ENCODE measurements around the gene GGA1.

The GGA1 gene

DNA sequence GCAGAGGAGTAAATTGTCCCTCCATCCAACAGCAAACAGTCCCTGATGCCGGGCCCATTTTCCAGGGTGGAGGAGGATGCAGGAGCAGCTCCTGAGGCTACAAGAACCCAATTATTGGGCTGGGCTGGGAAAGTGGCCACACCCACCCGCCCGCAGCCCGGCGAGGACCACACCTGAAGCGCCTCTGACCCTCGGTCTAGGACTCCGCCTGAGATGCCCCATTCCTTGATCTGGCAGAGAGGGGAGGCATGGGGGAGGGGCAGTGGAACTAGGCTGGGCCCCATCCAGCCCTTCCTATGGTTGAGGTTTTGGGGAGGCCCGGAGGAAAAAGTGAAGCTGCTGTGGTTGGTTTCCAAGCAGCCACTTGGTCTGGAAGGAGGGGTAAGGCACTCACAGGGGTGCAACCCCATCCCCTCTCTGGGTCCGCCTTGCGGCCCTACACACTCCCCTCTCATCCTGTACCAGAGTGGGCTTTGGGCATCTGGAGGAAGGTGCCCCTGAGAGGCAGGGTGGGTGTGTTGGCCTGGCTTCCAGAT, 64.4 kb downstream of the GGA1 start:
- TF ChIP-seq ZBTB7A (IDR thresholded peaks at IDR 0.05; ENCODE audit: low read depth) (no peak), TCF12 (IDR thresholded peaks at IDR 0.05; ENCODE audit: low read depth) (no peak), EGR1 (IDR thresholded peaks at IDR 0.05) (no peak), TEAD4 (IDR thresholded peaks at IDR 0.05) (no peak), RAD21 (IDR thresholded peaks at IDR 0.05; ENCODE audit: low read depth) (no peak), CEBPB (IDR thresholded peaks at IDR 0.05) (no peak), TAF1 (IDR thresholded peaks at IDR 0.05; ENCODE audit: low read depth) (no peak), YY1 (IDR thresholded peaks at IDR 0.05; ENCODE audit: low read depth) (no peak), CREB1 (IDR thresholded peaks at IDR 0.05; ENCODE audit: low read depth) (no peak)

DNA sequence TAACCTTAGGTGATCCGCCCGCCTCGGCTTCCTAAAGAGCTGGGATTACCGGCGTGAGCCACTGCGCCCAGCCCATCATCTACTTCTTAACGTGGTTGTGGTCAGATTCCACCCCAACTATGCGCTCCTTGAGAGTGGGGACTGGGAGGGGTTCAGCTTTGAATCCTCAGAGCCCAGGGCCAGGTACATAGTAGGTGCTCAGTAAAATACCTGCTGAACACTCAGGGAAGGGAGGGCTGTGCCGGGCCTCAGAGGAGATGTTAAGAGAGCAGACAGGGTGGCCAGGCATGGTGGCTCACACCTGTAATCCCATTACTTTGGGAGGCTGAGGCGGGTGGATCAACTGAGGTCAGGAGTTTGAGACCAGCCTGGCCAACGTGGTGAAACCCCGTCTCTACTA, 65.6 kb downstream of the GGA1 start:
- TF ChIP-seq NFIC (IDR thresholded peaks at IDR 0.05), result no peak
- no peak for TF ChIP-seq CEBPB (IDR thresholded peaks at IDR 0.05)
- TF ChIP-seq FOXM1 (IDR thresholded peaks at IDR 0.05; ENCODE audit: borderline replicate concordance, low read depth), result no peak
- TF ChIP-seq ZBTB7A (IDR thresholded peaks at IDR 0.05; ENCODE audit: low read depth), result no peak
- TF ChIP-seq, protein P1, sequence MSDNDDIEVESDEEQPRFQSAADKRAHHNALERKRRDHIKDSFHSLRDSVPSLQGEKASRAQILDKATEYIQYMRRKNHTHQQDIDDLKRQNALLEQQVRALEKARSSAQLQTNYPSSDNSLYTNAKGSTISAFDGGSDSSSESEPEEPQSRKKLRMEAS (IDR thresholded peaks at IDR 0.05), result no peak
- no peak for TF ChIP-seq USF1 (IDR thresholded peaks at IDR 0.05)
- TF ChIP-seq RAD21 (IDR thresholded peaks at IDR 0.05; ENCODE audit: low read depth), result no peak
- no peak for TF ChIP-seq CREB1 (IDR thresholded peaks at IDR 0.05; ENCODE audit: low read depth)
- no peak for TF ChIP-seq TEAD4 (IDR thresholded peaks at IDR 0.05)
- TF ChIP-seq TCF12 (IDR thresholded peaks at IDR 0.05; ENCODE audit: low read depth), result no peak
- TF ChIP-seq EGR1 (IDR thresholded peaks at IDR 0.05), result no peak
- TF ChIP-seq YY1 (IDR thresholded peaks at IDR 0.05; ENCODE audit: low read depth), result no peak
- no peak for TF ChIP-seq REST (IDR thresholded peaks at IDR 0.05; ENCODE audit: low read depth)
- TF ChIP-seq EP300 (IDR thresholded peaks at IDR 0.05; ENCODE audit: borderline replicate concordance), result no peak
- no peak for TF ChIP-seq TAF1 (IDR thresholded peaks at IDR 0.05; ENCODE audit: low read depth)

DNA sequence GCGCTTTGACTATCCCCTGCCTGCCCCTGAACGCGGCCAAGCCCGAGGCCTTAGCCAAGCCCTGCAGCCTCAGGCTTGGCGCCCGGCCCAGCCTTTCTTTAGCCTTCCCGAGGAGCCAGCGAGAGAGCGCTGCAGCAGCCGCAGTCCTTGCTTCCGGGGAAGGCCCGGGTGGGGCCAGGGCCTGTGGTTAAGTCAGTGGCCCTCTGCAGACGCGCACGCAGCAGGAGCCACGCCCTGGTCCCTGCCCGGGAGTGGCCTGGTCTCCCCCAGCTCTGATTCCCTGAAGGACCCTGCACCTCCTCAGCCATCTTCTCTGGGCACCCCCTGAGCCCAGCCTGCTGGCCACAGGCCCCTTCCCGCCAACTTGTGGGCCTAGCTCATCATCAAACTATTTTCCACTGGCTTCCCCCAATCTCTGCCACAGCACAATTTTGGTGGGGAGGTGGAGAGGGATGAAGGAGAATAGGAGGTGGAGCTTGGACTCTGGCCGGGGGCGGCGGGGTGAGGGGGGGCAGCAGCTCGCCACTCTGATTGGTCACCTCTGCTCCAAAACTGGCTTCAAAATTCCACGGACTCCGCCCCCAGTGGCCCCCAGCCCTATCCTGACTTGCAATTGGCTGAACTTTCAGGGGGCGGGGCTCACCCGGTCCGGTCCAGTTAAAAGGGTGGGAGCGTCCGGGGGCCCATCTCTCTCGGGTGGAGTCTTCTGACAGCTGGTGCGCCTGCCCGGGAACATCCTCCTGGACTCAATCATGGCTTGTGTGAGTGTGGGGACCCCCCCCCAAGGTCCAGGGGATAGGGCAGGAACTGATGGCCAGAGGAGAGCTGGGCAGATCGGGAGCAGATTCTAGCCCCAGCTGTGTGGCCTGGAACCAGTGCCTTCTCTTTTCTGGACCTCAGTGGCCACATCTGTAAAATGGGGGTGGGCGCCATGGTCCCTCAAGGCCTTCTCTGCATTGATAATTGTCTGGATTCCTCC, 66.6 kb downstream of the GGA1 start, which contains the start of gene LGALS1:
LGALS1 (plus strand) TSS at position 686 of the 979 bp plus-strand sequence; CDS start at position 753, 67 bp downstream.
- TF ChIP-seq NFIC (IDR thresholded peaks at IDR 0.05), result peak; percentile 57
- no peak for TF ChIP-seq USF1 (IDR thresholded peaks at IDR 0.05)
- peak; percentile 26; the same call in 1 of the 2 replicates for TF ChIP-seq TEAD4 (IDR thresholded peaks at IDR 0.05)
- no peak for TF ChIP-seq CREB1 (IDR thresholded peaks at IDR 0.05; ENCODE audit: low read depth)
- no peak for TF ChIP-seq RAD21 (IDR thresholded peaks at IDR 0.05; ENCODE audit: low read depth)
- 0 out of 2 replicates have a peak, but pooled peaks have one; percentile 11 for TF ChIP-seq TAF1 (IDR thresholded peaks at IDR 0.05; ENCODE audit: low read depth)
- peak; percentile 34; the same call in 1 of the 2 replicates for TF ChIP-seq ZBTB7A (IDR thresholded peaks at IDR 0.05; ENCODE audit: low read depth)
- no peak for TF ChIP-seq CEBPB (IDR thresholded peaks at IDR 0.05)
- no peak for TF ChIP-seq REST (IDR thresholded peaks at IDR 0.05; ENCODE audit: low read depth)
- TF ChIP-seq YY1 (IDR thresholded peaks at IDR 0.05; ENCODE audit: low read depth), result no peak
- no peak; the same call in 1 of the 2 replicates for TF ChIP-seq EP300 (IDR thresholded peaks at IDR 0.05; ENCODE audit: borderline replicate concordance)
- TF ChIP-seq EGR1 (IDR thresholded peaks at IDR 0.05), result peak; percentile 55; the same call in 1 of the 2 replicates
- TF ChIP-seq, protein P1 (IDR thresholded peaks at IDR 0.05), result peak; percentile 65
- peak; percentile 42; the same call in 1 of the 2 replicates for TF ChIP-seq FOXM1 (IDR thresholded peaks at IDR 0.05; ENCODE audit: borderline replicate concordance, low read depth)
- TF ChIP-seq TCF12 (IDR thresholded peaks at IDR 0.05; ENCODE audit: low read depth), result no peak

DNA sequence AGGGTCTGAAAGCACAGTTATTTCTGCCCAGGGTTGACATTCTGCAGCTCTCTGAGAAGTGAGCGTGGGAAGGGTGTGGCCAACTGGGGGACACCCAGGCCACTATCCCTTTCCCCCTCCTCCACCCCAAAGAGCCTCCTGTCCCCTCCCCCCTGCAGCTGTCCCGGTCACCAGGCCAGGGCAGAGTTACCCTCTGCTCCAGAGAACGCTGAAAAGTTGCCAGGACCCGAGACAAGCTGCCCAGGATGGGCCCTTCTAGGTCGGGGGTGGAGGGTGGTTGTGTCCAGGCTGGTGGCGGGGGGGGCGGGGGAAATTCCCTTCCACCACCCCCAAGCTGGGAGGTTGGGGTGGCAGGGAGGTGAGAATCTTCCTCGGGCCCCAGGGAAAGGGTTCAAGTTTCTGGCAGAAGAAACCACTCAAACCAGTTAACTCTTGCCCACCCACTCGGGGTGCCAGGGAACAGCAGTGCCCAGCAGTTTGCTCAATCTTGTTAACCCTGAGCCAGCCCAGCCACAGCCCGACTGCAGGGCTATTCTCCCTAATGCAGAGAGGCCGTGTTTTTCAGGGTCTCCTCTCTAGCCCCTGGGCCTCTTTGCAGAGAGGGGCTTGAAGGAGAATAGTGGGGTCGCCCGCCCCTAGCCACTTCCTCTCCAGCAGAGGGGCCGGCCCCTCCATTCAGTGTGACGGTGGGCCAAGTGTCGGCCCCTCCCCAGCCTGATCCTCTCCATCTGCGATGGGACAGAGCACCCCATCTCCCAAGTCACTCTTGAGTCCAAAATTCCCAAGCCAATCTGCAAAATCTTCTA, 67.5 kb downstream of the GGA1 start:
- TF ChIP-seq TAF1 (IDR thresholded peaks at IDR 0.05; ENCODE audit: low read depth), result no peak
- 0 out of 2 replicates have a peak, but pooled peaks have one; percentile 3 for TF ChIP-seq NFIC (IDR thresholded peaks at IDR 0.05)
